Activated T-helper 1 cell treated with Interleukin-2 at 50 U/mL for 16 hours (primary cell): ENCODE measurements around the gene LRRC8C.
"Not testable (repeated sequence)": the region's sequence is repeated elsewhere in the genome, so short reads cannot be mapped to it uniquely, and the experiment has no call there.

Source experiments
- DNase-seq: peaks from one replicate; pipeline ENCODE4 v3.0.0-alpha.2; 2020; ENCODE audit warnings: low read depth

The LRRC8C gene

GRCh38 chr1:89607586-89608318 is 25.2 kb upstream of the LRRC8C start:
- no peak for DNase-seq

GRCh38 chr1:89608319-89608983 is 24.5 kb upstream of the LRRC8C start:
- peak; percentile 59 for DNase-seq

GRCh38 chr1:89608984-89609725 is 23.8 kb upstream of the LRRC8C start:
- DNase-seq = peak; percentile 63

GRCh38 chr1:89609781-89610456 is 23.0 kb upstream of the LRRC8C start:
- peak; percentile 17 for DNase-seq

GRCh38 chr1:89610457-89611011 is 22.4 kb upstream of the LRRC8C start:
- peak; percentile 58 for DNase-seq

GRCh38 chr1:89611721-89612120 is 21.2 kb upstream of the LRRC8C start:
- no peak for DNase-seq

- DNase-seq = no peak
Measured at GRCh38 chr1:89613928-89614327, 19.0 kb upstream of the LRRC8C start.

GRCh38 chr1:89615676-89616598 is 17.0 kb upstream of the LRRC8C start:
- DNase-seq = no peak

GRCh38 chr1:89616844-89617627 is 15.9 kb upstream of the LRRC8C start:
- no peak for DNase-seq

GRCh38 chr1:89620664-89621063 is 12.3 kb upstream of the LRRC8C start:
- no peak for DNase-seq

GRCh38 chr1:89622895-89623294 is 10.0 kb upstream of the LRRC8C start:
- DNase-seq = no peak

- no peak for DNase-seq
Measured at GRCh38 chr1:89624314-89624713, 8.6 kb upstream of the LRRC8C start.

GRCh38 chr1:89624715-89625323 is 8.1 kb upstream of the LRRC8C start:
- DNase-seq = no peak

GRCh38 chr1:89627596-89627962 is 5.3 kb upstream of the LRRC8C start:
- DNase-seq = no peak

- no peak for DNase-seq
Measured at GRCh38 chr1:89629146-89629545, 3.8 kb upstream of the LRRC8C start.

- not testable (repeated sequence) for DNase-seq
Measured at GRCh38 chr1:89629600-89629999, 3.3 kb upstream of the LRRC8C start.

- no peak for DNase-seq
Measured at GRCh38 chr1:89630048-89630447, 2.9 kb upstream of the LRRC8C start.

- no peak for DNase-seq
Measured at GRCh38 chr1:89631816-89632656, 884 bp upstream of the LRRC8C start.

GRCh38 chr1:89633248-89633799 is 404 bp downstream of the LRRC8C start:
- DNase-seq = peak; percentile 42
